ENCODE measurements around the gene TTF2. TPM values are rescaled to one million over a fixed set of nuclear protein-coding genes. Genes with fewer than 3 reads are reported as not detected.

TTF2 gene
- total RNA-seq, 3 donors from 2014 or later: 21.5 to 35.4 (median 30.2) TPM

- peaks cover 8% of the 10 kb centered on the region for H3K36me3 ChIP-seq (ENCODE audit: low read depth)
- TF ChIP-seq CTCF (IDR thresholded peaks at IDR 0.05): no peak
- intact Hi-C loops (cut with DNase I, micrococcal nuclease): no loop called here
- H3K9me3 ChIP-seq: no peaks in the 10 kb centered on the region
- no peak overlapping the region for H3K4me3 ChIP-seq
- no peak for ATAC-seq
- no peak for DNase-seq
- no peaks in the 10 kb centered on the region for H3K4me1 ChIP-seq (ENCODE audit: low read depth)
These were observed 17.1 kb downstream of the TTF2 start for GRCh38 chr1:117077267-117077666.

GRCh38 chr1:117079737-117080136 lies 19.6 kb downstream of the TTF2 start:
- no peak for DNase-seq
- H3K36me3 ChIP-seq (ENCODE audit: low read depth): peaks cover 8% of the 10 kb centered on the region
- no peak for TF ChIP-seq CTCF (IDR thresholded peaks at IDR 0.05)
- ATAC-seq: no peak
- H3K4me1 ChIP-seq (ENCODE audit: low read depth): no peaks in the 10 kb centered on the region
- intact Hi-C loops (cut with DNase I, micrococcal nuclease): no loop called here
- H3K9me3 ChIP-seq: no peaks in the 10 kb centered on the region
- no peak overlapping the region for H3K4me3 ChIP-seq

- H3K4me3 ChIP-seq: no peak overlapping the region
- no peak for DNase-seq
- no peaks in the 10 kb centered on the region for H3K9me3 ChIP-seq
- ATAC-seq: no peak
- intact Hi-C loops (cut with DNase I, micrococcal nuclease): no loop called here
- H3K36me3 ChIP-seq (ENCODE audit: low read depth): no peaks in the 10 kb centered on the region
- no peak for TF ChIP-seq CTCF (IDR thresholded peaks at IDR 0.05)
- no peaks in the 10 kb centered on the region for H3K4me1 ChIP-seq (ENCODE audit: low read depth)
These were observed 24.1 kb downstream of the TTF2 start for GRCh38 chr1:117084231-117084630.

GRCh38 chr1:117087686-117088085 lies 27.6 kb downstream of the TTF2 start:
- ATAC-seq (no peak), DNase-seq (no peak)
- H3K9me3 ChIP-seq: no peaks in the 10 kb centered on the region
- TF ChIP-seq CTCF (IDR thresholded peaks at IDR 0.05): no peak
- H3K4me1 ChIP-seq (ENCODE audit: low read depth): no peaks in the 10 kb centered on the region
- H3K36me3 ChIP-seq (ENCODE audit: low read depth): no peaks in the 10 kb centered on the region
- intact Hi-C loops (cut with DNase I, micrococcal nuclease): no loop called here
- H3K4me3 ChIP-seq: no peak overlapping the region

- TF ChIP-seq CTCF (IDR thresholded peaks at IDR 0.05): no peak
- H3K36me3 ChIP-seq (ENCODE audit: low read depth): no peaks in the 10 kb centered on the region
- intact Hi-C loops (cut with DNase I, micrococcal nuclease): no loop called here
- no peaks in the 10 kb centered on the region for H3K4me1 ChIP-seq (ENCODE audit: low read depth)
- no peak overlapping the region for H3K4me3 ChIP-seq
- ATAC-seq (no peak), DNase-seq (no peak)
- H3K9me3 ChIP-seq: no peaks in the 10 kb centered on the region
These were observed 29.9 kb downstream of the TTF2 start for GRCh38 chr1:117089996-117090395.

GRCh38 chr1:117092594-117092993 lies 32.5 kb downstream of the TTF2 start:
- no peaks in the 10 kb centered on the region for H3K4me1 ChIP-seq (ENCODE audit: low read depth)
- H3K9me3 ChIP-seq: no peaks in the 10 kb centered on the region
- H3K36me3 ChIP-seq (ENCODE audit: low read depth): no peaks in the 10 kb centered on the region
- TF ChIP-seq CTCF (IDR thresholded peaks at IDR 0.05): no peak
- intact Hi-C loops (cut with DNase I, micrococcal nuclease): no loop called here
- no peak for ATAC-seq
- H3K4me3 ChIP-seq: no peak overlapping the region
- no peak for DNase-seq

Data from mucosa of descending colon (tissue), 3 donors.